GM12878 (cell line): ENCODE measurements around the gene OVCA2. TPM values are rescaled to one million over a fixed set of nuclear protein-coding genes. Genes with fewer than 3 reads are reported as not detected.
A peak's percentile ranks its signal among the peaks of the same experiment; 100 is the strongest.

Source experiments
- ATAC-seq: fragments of 200-7000 bp; cut with Tn5 transposase; 3 replicates; pipeline ENCODE4 v1.9.1; 2020; ENCODE audit warnings: mild to moderate bottlenecking, moderate library complexity
- BruUV-seq: library from RNA; stranded (reverse); fragments of 400-500 nt; replicated peaks from 2 replicates; lab custom pipeline; 2021; lab: Mats Ljungman, UMichigan
- CTCF ChIA-PET: fragments of 300-600 bp; sonication (Branson Sonifier 250); formaldehyde crosslinking; extraction: SDS; loops from one replicate; lab custom pipeline; 2021; ENCODE audit warnings: inconsistent platforms; lab: Yijun Ruan, JAX
- POLR2A ChIA-PET: fragments of 350-600 bp; formaldehyde crosslinking; extraction: SDS; loops from one replicate; lab custom pipeline; 2021; ENCODE audit warnings: inconsistent platforms; lab: Charles Lee
- RAD21 ChIA-PET: fragments of 300-600 bp; sonication (Branson Sonifier 250); formaldehyde crosslinking; loops from one replicate; lab custom pipeline; 2023; ENCODE audit warnings: antibody characterized with exemption; ENCODE audit not compliant: unreplicated experiment; lab: Charles Lee
- SMC1A ChIA-PET: fragments of 300-600 bp; sonication (Branson Sonifier 250); formaldehyde crosslinking; loops from one replicate; lab custom pipeline; 2023; ENCODE audit not compliant: unreplicated experiment, uncharacterized antibody; lab: Charles Lee
- DNase-seq: peaks from one replicate; pipeline ENCODE4 v3.0.0-alpha.2; 2011; ENCODE audit warnings: low read depth, low spot score
- FAIRE-seq: peaks from 3 replicates; lab custom pipeline; 2011; peaks lifted over from hg19 to GRCh38; lab: Jason Lieb, UNC
- H2AFZ ChIP-seq: 2 replicates; pipeline ENCODE4 v1.6.0; 2011; ENCODE audit warnings: low read depth, low read length, control low read depth; ENCODE audit not compliant: control insufficient read depth
- H3K27ac ChIP-seq: 2 replicates; pipeline ENCODE4 v1.5.1; 2011; ENCODE audit warnings: control low read depth; ENCODE audit not compliant: control insufficient read depth, insufficient read depth
- H3K27me3 ChIP-seq, 2 experiments: replicated peaks in 1 of 2; 2 replicates each; pipeline versions ENCODE4 v1.6.0 to v1.6.1; 2011; ENCODE audit warnings: low read length in 1 of 2; ENCODE audit not compliant: control insufficient read depth in 2 of 2, insufficient read depth in 2 of 2
- H3K36me3 ChIP-seq, 2 experiments: 2 replicates each; pipeline ENCODE4 v1.5.1; 2011; ENCODE audit warnings: low read length in 1 of 2; ENCODE audit not compliant: control insufficient read depth in 2 of 2, insufficient read depth in 2 of 2
- H3K4me1 ChIP-seq: 2 replicates; pipeline ENCODE4 v1.6.1; 2011; ENCODE audit warnings: mild to moderate bottlenecking, low read length, moderate library complexity, mixed read lengths; ENCODE audit not compliant: control insufficient read depth, insufficient read depth
- H3K4me2 ChIP-seq: 2 replicates; pipeline ENCODE4 v1.6.0; 2011; ENCODE audit warnings: control low read depth; ENCODE audit not compliant: control insufficient read depth, insufficient read depth
- H3K4me3 ChIP-seq: fragments of 200-600 bp; sonication (generic); 2 replicates; pipeline ENCODE4 v1.5.1; 2016
- H3K79me2 ChIP-seq: 2 replicates; pipeline ENCODE4 v1.6.0; 2011; ENCODE audit warnings: low read length; ENCODE audit not compliant: control insufficient read depth, insufficient read depth
- H3K9ac ChIP-seq: 2 replicates; pipeline ENCODE4 v1.8.0; 2011; ENCODE audit warnings: low read length, control low read depth, mixed read lengths; ENCODE audit not compliant: control insufficient read depth, insufficient read depth
- H3K9me3 ChIP-seq: replicated peaks from 3 replicates; pipeline ENCODE4 v1.5.1; 2011; ENCODE audit warnings: mild to moderate bottlenecking, low read length; ENCODE audit not compliant: control insufficient read depth, insufficient read depth
- H4K20me1 ChIP-seq: 2 replicates; pipeline ENCODE4 v1.6.0; 2011; ENCODE audit not compliant: control insufficient read depth, insufficient read depth
- ASH2L ChIP-seq: fragments of 300-600, 200-600 bp; sonication (generic); IDR thresholded peaks from 2 replicates; pipeline ENCODE4 v1.6.1; 2017; ENCODE audit warnings: low read depth, mild to moderate bottlenecking, borderline replicate concordance
- ATF3 ChIP-seq: IDR thresholded peaks from 2 replicates; pipeline ENCODE4 v1.6.1; 2011; ENCODE audit warnings: low read depth, mild to moderate bottlenecking, low read length, moderate library complexity, borderline replicate concordance; ENCODE audit errors: extremely low read depth
- BCL11A ChIP-seq: IDR thresholded peaks from 2 replicates; pipeline ENCODE4 v1.6.1; 2011; ENCODE audit warnings: low read depth, low read length
- CBFB ChIP-seq: IDR thresholded peaks from 2 replicates; pipeline ENCODE4 v1.6.1; 2016; ENCODE audit warnings: antibody characterized with exemption, low read depth
- EED ChIP-seq: sonication (generic); IDR thresholded peaks from 2 replicates; pipeline ENCODE4 v1.6.1; 2016; ENCODE audit warnings: antibody characterized with exemption, low read depth
- ESRRA ChIP-seq: IDR thresholded peaks from 2 replicates; pipeline ENCODE4 v1.6.1; 2012; ENCODE audit warnings: mild to moderate bottlenecking, low read length, improper control_type of control experiment
- MYB ChIP-seq: fragments of 150-350 bp; IDR thresholded peaks from 2 replicates; pipeline ENCODE4 v1.6.1; 2014; ENCODE audit warnings: mild to moderate bottlenecking, low read depth, low read length, borderline replicate concordance
- NFIC ChIP-seq: IDR thresholded peaks from 2 replicates; pipeline ENCODE4 v1.6.1; 2012; ENCODE audit warnings: low read depth, mild to moderate bottlenecking, inconsistent platforms, low read length, moderate library complexity
- NR2F1 ChIP-seq: fragments of 450-650 bp; conservative IDR thresholded peaks from 2 replicates; pipeline ENCODE4 v1.6.1; 2017; ENCODE audit warnings: mild to moderate bottlenecking
- PKNOX1 ChIP-seq: fragments of 450-650 bp; IDR thresholded peaks from 2 replicates; pipeline ENCODE4 v1.6.1; 2016; ENCODE audit warnings: mild to moderate bottlenecking
- SIX5 ChIP-seq: IDR thresholded peaks from 2 replicates; pipeline ENCODE4 v1.6.1; 2011; ENCODE audit warnings: mild to moderate bottlenecking, low read depth, low read length, moderate library complexity; ENCODE audit not compliant: severe bottlenecking
- SMAD5 ChIP-seq: IDR thresholded peaks from 2 replicates; pipeline ENCODE4 v1.6.1; 2016; ENCODE audit warnings: antibody characterized with exemption, low read depth
- SREBF1 ChIP-seq: IDR thresholded peaks from 2 replicates; pipeline ENCODE4 v1.6.1; 2012; ENCODE audit warnings: mild to moderate bottlenecking, low read length
- STAT1 ChIP-seq: fragments of 450-650 bp; conservative IDR thresholded peaks from 2 replicates; pipeline ENCODE4 v1.6.1; 2014; ENCODE audit warnings: antibody characterized with exemption, mild to moderate bottlenecking
- YBX1 ChIP-seq: fragments of 450-650 bp; IDR thresholded peaks from 2 replicates; pipeline ENCODE4 v1.6.1; 2016; ENCODE audit warnings: antibody characterized with exemption
- ZNF207 ChIP-seq: fragments of 450-650 bp; IDR thresholded peaks from 2 replicates; pipeline ENCODE4 v1.6.1; 2014; ENCODE audit warnings: antibody characterized with exemption, mild to moderate bottlenecking, borderline replicate concordance
- ZNF592 ChIP-seq: fragments of 450-650 bp; IDR thresholded peaks from 2 replicates; pipeline ENCODE4 v1.6.1; 2017; ENCODE audit warnings: mild to moderate bottlenecking, moderate library complexity
- ZSCAN29 ChIP-seq: fragments of 450-650 bp; IDR thresholded peaks from 2 replicates; pipeline ENCODE4 v1.6.1; 2017; ENCODE audit warnings: mild to moderate bottlenecking, moderate library complexity
- WGBS: methylation state at CpG from one replicate; pipeline ENCODE4 v1.1.6; 2016; ENCODE audit warnings: low lambda C conversion rate; ENCODE audit not compliant: insufficient replicate concordance, insufficient coverage; ENCODE audit errors: missing lambda C conversion rate; 5-methylcytosine and 5-hydroxymethylcytosine counted together
- in situ Hi-C: fragments of 300-500 bp; cut with MboI; formaldehyde crosslinking; loops from 9 replicates; pipeline ENCODE4 v1.14.3; 2018; ENCODE audit warnings: mixed read lengths
- intact Hi-C: fragments of 100-400 bp; cut with micrococcal nuclease; formaldehyde crosslinking; loops from one replicate; pipeline ENCODE4 v1.14.2; 2022; ENCODE audit not compliant: unreplicated experiment
- polyA plus RNA-seq, 11 experiments: library from polyadenylated mRNA; depleted of rRNA in 4 of 11; unstranded in 6 of 11; stranded (reverse) in 5 of 11; fragments of >200 nt; fragmentation: Nextera tagmentation in 4 of 11; fragmentation: Illumina TruSeq in 1 of 11; extraction: Ambion mirVana in 4 of 11; extraction: Trizol in 1 of 11; gene quantifications; 1 replicate in 1 of 11; 2 replicates in 10 of 11; pipeline versions ENCODE4 v1.2.1 to v1.2.3, GENCODE V29; 2011 to 2016; ENCODE audit warnings: inconsistent platforms in 2 of 11, missing spikeins in 2 of 11, low read depth in 1 of 11
- total RNA-seq, 4 experiments: library from RNA; depleted of rRNA in 3 of 4; stranded (reverse); fragments of >200 nt in 3 of 4; fragmentation: Illumina TruSeq in 1 of 4; extraction: Trizol in 1 of 4; gene quantifications; 2 replicates each; pipeline versions ENCODE4 v1.2.1 to v1.2.3, GENCODE V29; 2013 to 2021

Gene OVCA2
- total and polyA plus RNA-seq, 10 of the 15 experiments (the other 5 are each of a cell fraction or from before 2014, with no cell fraction given), result 6.1 to 75.3 (median 40.7) TPM

GRCh38 chr17:2086306-2086705 lies 44.5 kb downstream of the OVCA2 start:
- peaks cover 16% of the 10 kb centered on the region for H3K79me2 ChIP-seq
- H4K20me1 ChIP-seq, result no peaks in the 10 kb centered on the region
- intact Hi-C loops (no loop called here), in situ Hi-C loops (no loop called here)
- ATAC-seq (no peak), FAIRE-seq (no peak), DNase-seq (no peak)
- no peaks in the 10 kb centered on the region for H3K27me3 ChIP-seq
- WGBS, result 3% methylated on average over 3 of the region's 3 CpGs
- ChIA-PET RAD21 (interaction anchor here (0.7 to 10.4 kb wide), 10 partner anchors 9 to 178 kb away, joined by 3 to 160 read pairs (median 30); partner anchors contain the start of gene HIC1), SMC1A (interaction anchor here (0.6 to 7.1 kb wide), 13 partner anchors 16 to 179 kb away, joined by 3 to 107 read pairs (median 12); partner anchors contain the start of gene HIC1), POLR2A (interaction anchor here (0.9 to 10.8 kb wide), 8 partner anchors 9 to 175 kb away, joined by 3 to 148 read pairs (median 4); no protein-coding TSS in a partner anchor), CTCF (interaction anchor here (0.6 to 11.4 kb wide), 6 partner anchors 16 to 159 kb away, joined by 3 to 126 read pairs (median 6); partner anchors contain the start of gene HIC1)
- peak overlapping the region; percentile 93 for H3K27ac ChIP-seq
- peak overlapping the region; percentile 28; the same call in 1 of the 2 replicates for H3K4me2 ChIP-seq
- peaks cover 76% of the 10 kb centered on the region for H3K4me1 ChIP-seq
- no TSS peak for BruUV-seq
- peak overlapping the region; percentile 0 for H3K9ac ChIP-seq
- no peak overlapping the region for H3K4me3 ChIP-seq
- no peak overlapping the region for H2AFZ ChIP-seq
- H3K9me3 ChIP-seq, result no peaks in the 10 kb centered on the region
- H3K36me3 ChIP-seq, result peaks cover 10 to 11% of the 10 kb centered on the region in 2 experiments
- no peak for TF ChIP-seq SIX5
- TF ChIP-seq NFIC, result no peak
- 0 out of 2 replicates have a peak, but pooled peaks have one; percentile 41 for TF ChIP-seq EED
- TF ChIP-seq SMAD5, result 0 out of 2 replicates have a peak, but pooled peaks have one; percentile 43
- no peak for TF ChIP-seq ASH2L
- TF ChIP-seq ESRRA, result no peak
- TF ChIP-seq YBX1, result no peak
- no peak for TF ChIP-seq ZSCAN29
- no peak for TF ChIP-seq SREBF1
- TF ChIP-seq PKNOX1, result peak; percentile 18; the same call in 1 of the 2 replicates
- no peak for TF ChIP-seq BCL11A
- TF ChIP-seq NR2F1, result no peak
- TF ChIP-seq CBFB, result no peak
- no peak for TF ChIP-seq MYB
- no peak for TF ChIP-seq ATF3
- TF ChIP-seq ZNF592, result no peak
- TF ChIP-seq ZNF207, result no peak
- no peak for TF ChIP-seq STAT1
